DND-41 (cell line): ENCODE data around the gene HOXB13.

Experiments used
- EZH2 ChIP-seq: IDR thresholded peaks from 3 replicates; pipeline ENCODE4 v1.6.1; 2012; ENCODE audit warnings: borderline replicate concordance, low read depth, mild to moderate bottlenecking, moderate library complexity, low read length, inconsistent platforms; ENCODE audit not compliant: severe bottlenecking
- TF ChIP-seq, protein P1 (sequence below): IDR thresholded peaks from 2 replicates; pipeline ENCODE4 v1.5.1; 2012; ENCODE audit warnings: borderline replicate concordance, low read length, moderate library complexity, mild to moderate bottlenecking; ENCODE audit not compliant: poor library complexity, severe bottlenecking; ENCODE audit errors: extremely low read depth

DNA sequence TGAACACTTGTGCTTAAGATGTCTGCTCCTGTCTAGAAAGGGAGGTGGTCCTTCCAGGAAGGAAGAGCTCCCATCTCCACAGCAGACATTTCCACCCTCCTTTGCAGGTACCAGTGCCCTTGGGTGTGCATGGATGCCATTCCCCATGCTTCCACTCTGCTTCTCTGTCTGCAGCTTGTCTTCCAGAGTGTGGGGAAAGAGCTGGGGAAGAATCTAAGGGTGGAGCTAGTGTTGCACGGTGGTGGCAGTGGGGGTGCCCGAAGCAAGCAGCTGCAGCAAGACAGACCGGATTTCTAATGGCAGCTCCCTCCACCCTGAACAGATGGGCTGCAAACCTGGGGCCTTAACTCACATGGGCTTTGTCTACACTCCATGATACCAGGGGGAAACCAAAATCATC, 22.6 kb upstream of the HOXB13 start:
- TF ChIP-seq, protein P1, sequence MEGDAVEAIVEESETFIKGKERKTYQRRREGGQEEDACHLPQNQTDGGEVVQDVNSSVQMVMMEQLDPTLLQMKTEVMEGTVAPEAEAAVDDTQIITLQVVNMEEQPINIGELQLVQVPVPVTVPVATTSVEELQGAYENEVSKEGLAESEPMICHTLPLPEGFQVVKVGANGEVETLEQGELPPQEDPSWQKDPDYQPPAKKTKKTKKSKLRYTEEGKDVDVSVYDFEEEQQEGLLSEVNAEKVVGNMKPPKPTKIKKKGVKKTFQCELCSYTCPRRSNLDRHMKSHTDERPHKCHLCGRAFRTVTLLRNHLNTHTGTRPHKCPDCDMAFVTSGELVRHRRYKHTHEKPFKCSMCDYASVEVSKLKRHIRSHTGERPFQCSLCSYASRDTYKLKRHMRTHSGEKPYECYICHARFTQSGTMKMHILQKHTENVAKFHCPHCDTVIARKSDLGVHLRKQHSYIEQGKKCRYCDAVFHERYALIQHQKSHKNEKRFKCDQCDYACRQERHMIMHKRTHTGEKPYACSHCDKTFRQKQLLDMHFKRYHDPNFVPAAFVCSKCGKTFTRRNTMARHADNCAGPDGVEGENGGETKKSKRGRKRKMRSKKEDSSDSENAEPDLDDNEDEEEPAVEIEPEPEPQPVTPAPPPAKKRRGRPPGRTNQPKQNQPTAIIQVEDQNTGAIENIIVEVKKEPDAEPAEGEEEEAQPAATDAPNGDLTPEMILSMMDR, result no peak
- TF ChIP-seq EZH2, result no peak
